ENCODE data around the gene NPB.
A peak's percentile ranks its signal among the peaks of the same experiment; 100 is the strongest.

NPB gene

GRCh38 chr17:81925860-81926450 is 23.9 kb downstream of the NPB start:
- DNase-seq (ENCODE audit: low read depth in 1 of 2, low spot score in 1 of 2) = no peak

GRCh38 chr17:81926451-81927151 is 24.6 kb downstream of the NPB start:
- DNase-seq (ENCODE audit: low read depth in 1 of 2, low spot score in 1 of 2) = peak in 1 of 2 donors; percentile 55

- no peak for DNase-seq (ENCODE audit: low read depth in 1 of 2, low spot score in 1 of 2)
Measured at GRCh38 chr17:81927152-81927652, 25.2 kb downstream of the NPB start.

GRCh38 chr17:81927653-81928543 is 25.9 kb downstream of the NPB start, which contains the start of gene MAFG:
Gene MAFG, minus strand, starts transcription at chr17:81927735. Its CDS starts 4,550 bp downstream, at chr17:81923185.
- peak; percentile 75 to 87 for DNase-seq (ENCODE audit: low read depth in 1 of 2, low spot score in 1 of 2)

- DNase-seq (ENCODE audit: low read depth in 1 of 2, low spot score in 1 of 2) = no peak
Measured at GRCh38 chr17:81928544-81929252, 26.7 kb downstream of the NPB start.

GRCh38 chr17:81929253-81930141 is 27.5 kb downstream of the NPB start:
- DNase-seq (ENCODE audit: low read depth in 1 of 2, low spot score in 1 of 2) = no peak

- DNase-seq (ENCODE audit: low read depth in 1 of 2, low spot score in 1 of 2) = no peak
Measured at GRCh38 chr17:81930142-81931125, 28.4 kb downstream of the NPB start.

- DNase-seq (ENCODE audit: low read depth in 1 of 2, low spot score in 1 of 2) = no peak
Measured at GRCh38 chr17:81931189-81931556, 29.1 kb downstream of the NPB start.

- no peak for DNase-seq (ENCODE audit: low read depth in 1 of 2, low spot score in 1 of 2)
Measured at GRCh38 chr17:81931557-81932332, 29.7 kb downstream of the NPB start.

GRCh38 chr17:81932333-81932983 is 30.4 kb downstream of the NPB start:
- no peak for DNase-seq (ENCODE audit: low read depth in 1 of 2, low spot score in 1 of 2)

GRCh38 chr17:81933178-81933699 is 31.2 kb downstream of the NPB start:
- no peak for DNase-seq (ENCODE audit: low read depth in 1 of 2, low spot score in 1 of 2)

GRCh38 chr17:81934098-81934757 is 32.2 kb downstream of the NPB start:
- no peak for DNase-seq (ENCODE audit: low read depth in 1 of 2, low spot score in 1 of 2)

GRCh38 chr17:81934850-81935708 is 33.0 kb downstream of the NPB start:
- DNase-seq (ENCODE audit: low read depth in 1 of 2, low spot score in 1 of 2) = no peak

- DNase-seq (ENCODE audit: low read depth in 1 of 2, low spot score in 1 of 2) = no peak
Measured at GRCh38 chr17:81935709-81936084, 33.7 kb downstream of the NPB start.

GRCh38 chr17:81939218-81939617 is 37.2 kb downstream of the NPB start:
- no peak for DNase-seq (ENCODE audit: low read depth in 1 of 2, low spot score in 1 of 2)

- no peak for DNase-seq (ENCODE audit: low read depth in 1 of 2, low spot score in 1 of 2)
Measured at GRCh38 chr17:81939881-81940385, 37.9 kb downstream of the NPB start.
